Muscle layer of duodenum (tissue), 2 donors: Measurements from ENCODE around the gene CLK4.

Source experiments
- H3K27ac ChIP-seq: one replicate; pipeline ENCODE4 v1.7.0; 2013; ENCODE audit warnings: mild to moderate bottlenecking, low read length
- H3K27me3 ChIP-seq: one replicate; pipeline ENCODE4 v1.7.0; 2013; ENCODE audit warnings: low read depth, mild to moderate bottlenecking, control low read depth, low read length
- H3K36me3 ChIP-seq, 2 donors: one replicate each; pipeline ENCODE4 v1.7.0; 2013; ENCODE audit warnings: low read length in 2 of 2, control low read depth in 1 of 2, mild to moderate bottlenecking in 1 of 2; ENCODE audit not compliant: insufficient read depth in 2 of 2, control insufficient read depth in 1 of 2
- H3K4me1 ChIP-seq, 2 donors: one replicate each; pipeline ENCODE4 v1.7.0; 2013; ENCODE audit warnings: low read length in 2 of 2, mild to moderate bottlenecking in 2 of 2, control low read depth in 1 of 2, moderate library complexity in 1 of 2; ENCODE audit not compliant: insufficient read depth in 2 of 2, control insufficient read depth in 1 of 2
- H3K4me3 ChIP-seq, 2 donors: one replicate each; pipeline ENCODE4 v1.7.0; 2013; ENCODE audit warnings: low read length in 2 of 2, low read depth in 1 of 2, mild to moderate bottlenecking in 1 of 2
- H3K9me3 ChIP-seq, 2 donors: one replicate each; pipeline ENCODE4 v1.7.0; 2013; ENCODE audit warnings: low read length in 2 of 2, control low read depth in 1 of 2, mild to moderate bottlenecking in 1 of 2; ENCODE audit not compliant: control insufficient read depth in 1 of 2
- donor health status: healthy.

CLK4 gene

GRCh38 chr5:178662541-178662860 lies 35.7 kb upstream of the CLK4 start:
- Histone ChIP-seq H3K27ac (no peak overlapping the region), H3K4me1 (no peaks in the 10 kb centered on the region), H3K27me3 (no peaks in the 10 kb centered on the region), H3K36me3 (no peaks in the 10 kb centered on the region), H3K4me3 (no peak overlapping the region), H3K9me3 (no peaks in the 10 kb centered on the region)

GRCh38 chr5:178661836-178662540 lies 35.1 kb upstream of the CLK4 start:
- no peaks in the 10 kb centered on the region for H3K36me3 ChIP-seq

GRCh38 chr5:178651046-178651810 lies 24.4 kb upstream of the CLK4 start:
- H3K9me3 ChIP-seq = no peaks in the 10 kb centered on the region
- H3K4me1 ChIP-seq = no peaks in the 10 kb centered on the region
- no peaks in the 10 kb centered on the region for H3K36me3 ChIP-seq
- no peaks in the 10 kb centered on the region for H3K27me3 ChIP-seq
- no peak overlapping the region for H3K27ac ChIP-seq
- H3K4me3 ChIP-seq = no peak overlapping the region

More at GRCh38 chr5:178661836-178662540, 35.1 kb upstream of the CLK4 start:
- Histone ChIP-seq H3K9me3 (no peaks in the 10 kb centered on the region), H3K27me3 (no peaks in the 10 kb centered on the region), H3K4me3 (no peak overlapping the region), H3K4me1 (no peaks in the 10 kb centered on the region), H3K27ac (no peak overlapping the region)

GRCh38 chr5:178650214-178650613 lies 23.4 kb upstream of the CLK4 start:
- no peaks in the 10 kb centered on the region for H3K9me3 ChIP-seq
- H3K4me3 ChIP-seq = no peak overlapping the region
- H3K36me3 ChIP-seq = no peaks in the 10 kb centered on the region
- H3K27ac ChIP-seq = no peak overlapping the region
- H3K27me3 ChIP-seq = no peaks in the 10 kb centered on the region
- no peaks in the 10 kb centered on the region for H3K4me1 ChIP-seq

GRCh38 chr5:178649580-178649979 lies 22.7 kb upstream of the CLK4 start:
- H3K4me3 ChIP-seq = no peak overlapping the region

GRCh38 chr5:178644826-178645545 lies 18.1 kb upstream of the CLK4 start:
- Histone ChIP-seq H3K27me3 (no peaks in the 10 kb centered on the region), H3K9me3 (peaks cover 0 to 6% of the 10 kb centered on the region in 2 donors), H3K36me3 (no peaks in the 10 kb centered on the region), H3K4me1 (no peaks in the 10 kb centered on the region), H3K27ac (no peak overlapping the region), H3K4me3 (no peak overlapping the region)

More at GRCh38 chr5:178649580-178649979, 22.7 kb upstream of the CLK4 start:
- Histone ChIP-seq H3K36me3 (no peaks in the 10 kb centered on the region), H3K9me3 (no peaks in the 10 kb centered on the region), H3K4me1 (no peaks in the 10 kb centered on the region), H3K27ac (no peak overlapping the region), H3K27me3 (no peaks in the 10 kb centered on the region)

GRCh38 chr5:178642351-178642909 lies 15.6 kb upstream of the CLK4 start:
- Histone ChIP-seq H3K4me3 (no peak overlapping the region), H3K27ac (no peak overlapping the region), H3K27me3 (no peaks in the 10 kb centered on the region), H3K36me3 (no peaks in the 10 kb centered on the region), H3K9me3 (peaks cover 0 to 6% of the 10 kb centered on the region in 2 donors), H3K4me1 (no peaks in the 10 kb centered on the region)

GRCh38 chr5:178641711-178642110 lies 14.9 kb upstream of the CLK4 start:
- H3K9me3 ChIP-seq = peaks cover 0 to 6% of the 10 kb centered on the region in 2 donors
- no peaks in the 10 kb centered on the region for H3K27me3 ChIP-seq
- no peaks in the 10 kb centered on the region for H3K4me1 ChIP-seq
- no peaks in the 10 kb centered on the region for H3K36me3 ChIP-seq
- H3K4me3 ChIP-seq = no peak overlapping the region
- no peak overlapping the region for H3K27ac ChIP-seq

- H3K27me3 ChIP-seq = no peaks in the 10 kb centered on the region
Observed at GRCh38 chr5:178640331-178641045, 13.6 kb upstream of the CLK4 start.

GRCh38 chr5:178637356-178638074 lies 10.7 kb upstream of the CLK4 start:
- H3K27me3 ChIP-seq = no peaks in the 10 kb centered on the region
- no peak overlapping the region for H3K4me3 ChIP-seq
- peaks cover 0 to 3% of the 10 kb centered on the region in 2 donors for H3K9me3 ChIP-seq
- H3K4me1 ChIP-seq = no peaks in the 10 kb centered on the region
- no peak overlapping the region for H3K27ac ChIP-seq
- no peaks in the 10 kb centered on the region for H3K36me3 ChIP-seq

More at GRCh38 chr5:178640331-178641045, 13.6 kb upstream of the CLK4 start:
- Histone ChIP-seq H3K27ac (no peak overlapping the region), H3K36me3 (no peaks in the 10 kb centered on the region), H3K4me3 (no peak overlapping the region), H3K9me3 (peaks cover 0 to 6% of the 10 kb centered on the region in 2 donors), H3K4me1 (no peaks in the 10 kb centered on the region)
